GM19455 (cell line): ENCODE measurements around the gene MCRIP2.
"Not testable (repeated sequence)": the region's sequence is repeated elsewhere in the genome, so short reads cannot be mapped to it uniquely, and the experiment has no call there.

ENCODE experiments used
- ATAC-seq: cut with Tn5 transposase; IDR thresholded peaks from one replicate; pipeline ENCODE4 v1.9.1; 2021; ENCODE audit not compliant: unreplicated experiment

The MCRIP2 gene, protein sequence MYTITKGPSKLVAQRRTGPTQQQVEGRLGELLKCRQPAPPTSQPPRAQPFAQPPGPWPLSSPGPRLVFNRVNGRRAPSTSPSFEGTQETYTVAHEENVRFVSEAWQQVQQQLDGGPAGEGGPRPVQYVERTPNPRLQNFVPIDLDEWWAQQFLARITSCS

DNA sequence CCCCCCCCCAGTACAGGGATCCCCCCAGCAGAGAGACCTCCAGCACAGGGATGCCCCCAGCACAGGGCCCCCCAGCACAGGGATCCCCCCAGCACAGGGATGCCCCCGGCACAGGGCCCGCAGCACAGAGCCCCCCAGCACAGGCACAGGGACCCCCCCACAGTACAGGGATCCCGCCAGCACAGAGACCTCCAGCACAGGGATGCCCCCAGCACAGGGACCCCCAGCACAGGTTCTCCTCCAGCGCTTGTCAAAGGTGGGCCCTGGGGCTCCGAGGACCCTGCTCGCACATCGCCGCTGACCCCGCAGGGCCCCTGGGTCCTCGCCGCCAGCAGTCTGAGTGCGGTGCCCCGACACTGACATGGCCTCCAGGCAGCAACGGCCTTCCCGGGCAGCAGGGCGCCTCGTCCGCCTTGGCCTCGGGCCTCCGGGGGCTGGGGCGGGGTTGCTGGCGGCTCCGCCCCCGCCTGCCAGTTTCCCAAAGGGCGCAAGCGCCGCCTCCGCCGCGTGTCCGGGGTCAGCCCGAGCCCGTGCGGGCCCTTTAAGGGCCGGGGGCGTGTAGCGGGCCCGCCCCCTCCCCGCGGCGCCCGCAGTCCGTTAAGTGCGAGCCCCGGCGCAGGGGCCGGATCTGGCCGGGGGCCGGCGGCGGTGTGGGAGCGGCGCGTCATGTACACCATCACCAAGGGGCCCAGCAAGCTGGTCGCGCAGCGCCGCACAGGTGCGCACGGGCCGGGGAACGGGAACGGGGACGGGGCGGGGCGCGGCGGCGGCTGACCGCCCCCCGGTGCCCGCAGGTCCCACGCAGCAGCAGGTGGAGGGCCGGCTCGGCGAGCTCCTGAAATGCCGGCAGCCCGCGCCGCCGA is at the start of gene MCRIP2:
MCRIP2 (plus strand) TSS at position 503 of the 863 bp plus-strand sequence; CDS start at position 667, 164 bp downstream.
- no peak for ATAC-seq

DNA sequence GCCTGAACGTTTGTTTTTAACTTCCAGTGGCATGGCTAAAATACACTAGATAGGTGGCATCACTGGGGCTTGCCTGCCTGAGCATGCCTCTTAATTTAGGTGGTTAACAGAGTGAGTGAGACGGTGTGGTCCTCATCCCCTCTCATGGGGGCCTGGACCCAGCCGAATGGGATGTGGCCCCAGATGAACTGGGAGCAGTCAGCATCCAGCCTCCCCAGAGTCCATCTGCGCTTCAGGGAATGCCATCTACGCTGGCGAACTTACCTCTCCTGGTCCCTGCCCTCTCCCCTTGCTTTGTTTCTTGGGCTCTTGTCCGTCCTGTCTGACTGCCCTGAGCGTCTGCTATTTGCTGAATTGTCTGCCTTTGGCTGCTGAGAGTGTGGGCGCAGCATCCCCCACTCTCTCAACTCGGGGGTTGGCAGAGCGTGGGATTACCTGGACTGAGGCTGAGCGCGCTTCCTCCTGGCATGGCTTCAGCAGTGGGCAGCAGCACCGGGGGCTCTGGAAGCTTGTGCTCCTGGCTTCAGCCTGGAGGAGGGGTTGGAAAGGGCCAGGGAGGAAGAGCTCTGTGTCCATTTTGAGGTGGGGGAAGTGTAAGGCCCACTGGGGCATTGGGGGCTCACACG is 49.6 kb upstream of the MCRIP2 start:
- no peak for ATAC-seq

DNA sequence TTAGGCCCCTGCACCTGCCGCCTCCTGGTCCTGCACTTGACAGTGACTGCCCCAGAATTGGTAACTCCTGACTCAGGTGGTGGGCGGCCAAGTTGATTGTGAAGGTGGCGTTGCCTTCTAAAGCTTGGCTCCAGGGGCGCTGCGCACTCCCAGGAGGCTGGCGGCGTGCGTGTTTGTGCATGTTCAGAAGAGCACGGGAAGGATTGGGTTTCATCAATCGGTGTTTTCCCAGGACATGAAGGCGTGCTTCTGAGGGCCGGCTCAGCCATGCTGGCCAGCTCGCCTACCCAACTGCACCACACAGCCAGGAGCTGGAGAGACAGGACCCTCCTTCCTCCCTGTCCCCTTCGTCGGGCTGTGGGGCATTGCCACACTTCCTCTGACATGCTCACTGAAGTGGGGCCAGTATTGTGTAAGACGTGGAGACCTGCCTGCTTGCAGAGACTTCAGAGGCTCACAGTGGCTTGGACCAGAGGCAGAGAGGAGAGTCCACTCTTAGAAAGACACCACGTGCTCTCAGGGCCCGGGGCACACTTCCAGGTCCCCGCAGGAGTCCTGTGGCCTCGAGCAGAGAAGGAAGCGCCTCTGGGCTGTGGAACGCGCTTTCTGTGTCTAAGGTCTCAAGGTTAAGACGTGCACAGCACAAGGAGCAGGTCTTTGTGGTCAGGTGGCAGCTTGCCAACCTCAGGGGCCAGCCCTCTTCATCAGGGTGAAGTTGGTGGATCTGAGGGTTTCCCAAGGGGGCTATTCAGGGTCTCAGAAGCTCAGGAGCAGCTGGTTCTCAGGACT is 48.9 kb upstream of the MCRIP2 start:
- ATAC-seq = no peak

DNA sequence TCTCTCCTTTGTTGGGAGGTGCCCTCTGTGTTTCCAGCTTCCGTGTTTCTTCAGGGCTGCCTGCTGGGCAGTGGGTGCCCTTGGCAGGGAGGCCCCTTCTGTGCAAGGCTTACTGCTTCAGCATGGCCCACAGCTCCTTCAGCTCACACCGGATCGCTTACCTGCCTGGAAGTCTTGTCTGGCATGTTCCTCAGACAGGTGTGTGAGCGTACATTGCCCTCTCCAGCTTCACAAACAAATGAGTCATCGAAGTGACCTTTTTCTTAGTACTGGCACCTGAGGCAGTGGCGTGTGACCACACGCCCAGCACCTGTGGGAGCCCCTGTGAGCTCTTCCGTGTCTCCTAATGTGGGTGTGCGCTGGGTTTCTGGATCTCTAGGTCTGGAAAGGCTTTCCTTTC is 48.2 kb upstream of the MCRIP2 start:
- no peak for ATAC-seq

DNA sequence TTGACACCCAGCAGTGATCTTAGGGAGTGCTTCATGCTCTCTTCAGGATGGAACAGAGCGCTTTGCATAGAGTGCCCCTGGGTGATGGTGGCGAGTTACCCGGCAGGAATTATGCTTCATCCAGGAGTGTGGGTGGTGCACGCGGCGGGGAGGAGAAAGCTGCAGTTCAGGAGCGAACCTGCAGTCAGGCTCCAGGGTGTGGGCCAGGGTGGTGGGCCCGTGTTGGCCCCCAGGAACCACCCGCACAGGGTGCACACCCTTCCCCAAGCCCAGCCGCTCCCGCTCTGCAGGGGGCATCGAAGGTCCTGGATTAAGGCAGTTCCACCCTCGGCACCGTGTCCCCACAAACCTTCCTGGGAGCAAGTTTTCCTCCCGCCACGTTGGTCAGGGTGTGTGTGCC is 47.8 kb upstream of the MCRIP2 start:
- ATAC-seq = no peak

DNA sequence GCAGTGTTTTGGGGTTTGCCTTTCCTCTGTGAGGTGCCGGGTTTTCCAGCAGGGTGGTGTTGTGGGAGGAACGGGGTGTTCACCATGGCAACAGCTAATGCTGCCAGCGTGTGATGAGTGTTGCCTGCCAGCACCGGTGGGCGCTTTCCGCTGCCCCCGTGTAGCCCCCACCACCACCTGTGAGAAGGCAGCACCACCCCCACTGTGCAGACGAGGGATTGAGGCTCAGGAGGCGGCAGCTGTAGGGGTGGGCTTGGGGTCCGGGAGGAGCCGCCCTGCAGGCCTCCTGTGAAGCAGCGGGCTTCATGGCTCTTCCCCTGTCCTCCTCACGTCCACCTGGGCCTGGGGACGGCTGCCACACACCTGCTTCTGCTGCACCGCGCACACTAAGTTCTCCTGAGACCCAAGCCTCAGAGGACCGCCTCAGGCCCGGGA is 46.5 kb upstream of the MCRIP2 start:
- ATAC-seq = no peak

DNA sequence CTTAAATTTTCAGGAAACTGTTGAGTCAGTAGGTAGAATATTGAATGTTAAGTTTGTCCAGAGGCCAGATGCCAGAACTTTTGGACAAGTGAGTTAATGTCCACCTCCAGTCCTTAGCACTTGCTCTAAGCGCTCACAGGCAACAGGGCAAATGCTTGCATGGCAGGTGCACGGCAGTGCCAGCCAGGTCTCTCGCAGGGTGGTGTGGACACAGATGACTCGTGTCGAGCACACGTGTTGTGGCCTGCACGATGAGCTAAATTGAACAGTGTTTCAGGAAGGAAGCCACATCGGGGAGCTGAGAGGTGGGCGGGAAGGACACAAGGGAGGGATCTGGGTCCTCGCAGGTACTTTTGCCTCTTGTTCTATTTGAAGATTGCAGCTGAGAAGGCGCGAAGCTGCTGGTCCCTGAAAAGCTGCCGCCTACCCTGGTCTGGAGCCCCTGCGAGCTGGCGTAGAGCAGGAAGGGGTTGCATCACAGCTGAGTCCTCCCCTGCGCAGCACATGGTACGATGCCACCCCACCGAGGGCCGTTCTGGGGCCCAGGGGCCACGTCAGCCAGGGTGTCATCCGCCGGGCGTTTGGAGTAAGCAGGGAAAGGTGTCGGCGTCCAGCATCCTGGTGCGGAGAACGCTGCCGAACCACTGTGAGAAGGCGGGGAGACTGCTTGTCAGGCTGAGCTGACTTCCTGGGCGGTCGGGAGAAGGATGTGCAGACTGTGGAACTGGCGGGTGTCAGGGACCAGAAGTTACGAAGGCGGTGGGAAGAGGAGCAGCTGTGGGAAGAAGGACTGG is 45.5 kb upstream of the MCRIP2 start:
- ATAC-seq = no peak

DNA sequence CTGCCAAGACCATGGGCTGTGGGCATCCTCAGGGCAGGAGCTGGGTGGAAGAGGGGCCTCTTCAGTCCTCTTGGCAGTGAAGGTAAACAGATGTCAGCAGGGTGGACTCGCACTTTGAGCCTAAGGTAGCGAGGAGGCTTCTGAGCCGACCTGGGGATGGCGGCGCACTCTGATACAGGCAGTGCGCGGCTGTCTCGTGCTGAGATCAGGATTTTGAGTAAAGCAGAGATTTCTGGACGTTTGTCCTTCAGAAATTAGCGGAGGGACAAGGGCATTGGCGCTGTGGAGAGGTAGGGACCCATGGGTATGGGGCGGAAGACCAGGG is 44.9 kb upstream of the MCRIP2 start:
- ATAC-seq = no peak

DNA sequence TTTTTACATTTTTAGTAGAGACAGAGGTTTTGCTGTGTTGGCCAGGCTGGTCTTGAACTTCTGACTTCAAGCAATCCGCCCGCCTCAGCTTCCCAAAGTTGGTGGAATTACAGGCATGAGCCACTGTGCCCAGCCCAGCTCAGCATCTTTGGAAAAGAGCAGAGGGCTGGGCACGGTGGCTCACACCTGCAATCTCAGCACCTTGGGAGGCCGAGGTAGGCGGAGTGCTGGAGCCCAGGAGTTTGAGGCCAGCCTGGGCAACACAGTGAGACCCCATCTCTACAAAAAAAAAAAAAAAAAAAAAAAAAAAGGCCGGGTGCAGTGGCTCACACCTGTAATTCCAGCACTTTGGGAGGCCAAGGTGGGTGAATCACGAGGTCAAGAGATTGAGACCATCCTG is 44.0 kb upstream of the MCRIP2 start:
- ATAC-seq = not testable (repeated sequence)

DNA sequence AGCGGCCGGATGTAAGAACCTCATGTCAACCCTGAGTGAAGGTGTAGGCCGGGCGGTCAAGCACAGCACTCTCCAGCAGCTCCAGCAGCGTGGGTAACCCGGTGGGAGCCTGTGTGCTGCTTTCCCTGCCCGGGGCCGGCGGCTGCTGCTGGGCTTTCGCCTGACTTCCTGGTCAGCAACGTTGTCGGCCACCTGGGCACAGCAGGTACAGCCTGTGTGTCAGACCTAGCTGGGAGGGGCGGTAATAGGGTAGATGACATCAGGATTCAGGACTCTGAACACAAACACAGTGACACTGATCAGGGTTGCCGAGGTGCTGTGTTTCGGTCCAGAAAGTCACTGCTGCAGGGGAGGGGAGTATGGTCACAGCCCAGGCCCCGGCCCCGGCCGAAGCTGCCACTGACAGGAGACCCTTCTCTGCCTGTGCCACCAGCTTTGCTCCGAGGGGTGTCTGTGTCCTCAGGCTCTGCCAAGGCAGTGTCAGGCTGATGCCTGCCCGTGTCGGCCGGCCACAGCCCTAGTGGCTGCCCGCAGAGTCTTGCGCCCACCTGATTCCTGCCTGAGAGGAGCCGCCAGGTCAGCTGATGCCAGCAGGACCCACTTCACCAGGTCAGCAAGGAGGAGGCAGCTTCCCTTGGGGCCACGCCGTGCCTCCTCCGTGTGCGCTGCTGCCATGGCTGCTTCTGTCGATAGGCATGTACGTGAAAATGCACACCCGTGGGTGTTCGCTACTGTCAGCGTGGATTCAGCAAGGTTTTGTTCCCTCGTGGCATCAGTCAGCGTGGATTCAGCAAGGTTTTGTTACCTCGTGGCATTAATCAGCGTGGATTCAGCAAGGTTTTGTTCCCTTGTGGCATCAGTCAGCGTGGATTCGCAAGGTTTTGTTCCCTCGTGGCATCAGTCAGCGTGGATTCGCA is 42.5 kb upstream of the MCRIP2 start:
- ATAC-seq = no peak

DNA sequence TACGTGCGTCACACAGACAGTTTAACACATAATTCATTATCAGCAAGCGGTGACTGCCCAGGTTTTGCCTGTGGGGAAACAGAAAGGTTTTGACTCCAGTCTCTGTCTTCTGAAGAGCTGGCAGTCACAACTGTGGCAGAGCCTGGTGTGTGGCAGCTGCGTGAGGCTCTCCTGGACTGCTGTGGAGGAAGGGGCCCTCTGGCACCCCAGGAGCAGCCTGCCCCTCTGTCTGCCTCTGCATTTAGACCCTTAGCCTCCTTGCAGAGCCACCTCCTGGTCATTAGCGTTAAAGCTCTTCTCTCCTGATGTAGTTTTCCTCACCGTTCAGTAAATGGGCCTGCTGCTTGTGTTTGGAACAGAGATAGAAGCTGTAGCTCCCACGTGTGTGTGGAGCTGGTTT is 40.8 kb upstream of the MCRIP2 start:
- ATAC-seq = no peak

DNA sequence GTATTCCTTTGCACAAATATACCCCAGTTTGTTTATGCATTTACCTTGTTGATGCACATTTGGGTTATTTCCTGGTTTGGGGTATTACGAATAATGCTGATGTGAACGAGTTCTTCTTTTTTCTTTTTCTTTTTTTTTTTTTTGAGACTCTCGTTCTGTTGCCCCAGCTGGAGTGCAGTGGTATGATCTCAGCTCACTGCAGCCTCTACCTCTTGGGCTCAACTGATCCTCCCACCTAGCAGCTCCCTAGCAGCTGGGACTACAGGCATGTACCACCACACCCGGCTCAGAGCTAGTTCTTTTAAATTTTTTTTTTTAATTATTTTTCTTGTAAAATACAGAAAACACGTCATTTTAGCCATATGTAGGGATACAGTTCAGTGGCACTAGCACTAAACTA is 37.7 kb upstream of the MCRIP2 start:
- no peak for ATAC-seq

DNA sequence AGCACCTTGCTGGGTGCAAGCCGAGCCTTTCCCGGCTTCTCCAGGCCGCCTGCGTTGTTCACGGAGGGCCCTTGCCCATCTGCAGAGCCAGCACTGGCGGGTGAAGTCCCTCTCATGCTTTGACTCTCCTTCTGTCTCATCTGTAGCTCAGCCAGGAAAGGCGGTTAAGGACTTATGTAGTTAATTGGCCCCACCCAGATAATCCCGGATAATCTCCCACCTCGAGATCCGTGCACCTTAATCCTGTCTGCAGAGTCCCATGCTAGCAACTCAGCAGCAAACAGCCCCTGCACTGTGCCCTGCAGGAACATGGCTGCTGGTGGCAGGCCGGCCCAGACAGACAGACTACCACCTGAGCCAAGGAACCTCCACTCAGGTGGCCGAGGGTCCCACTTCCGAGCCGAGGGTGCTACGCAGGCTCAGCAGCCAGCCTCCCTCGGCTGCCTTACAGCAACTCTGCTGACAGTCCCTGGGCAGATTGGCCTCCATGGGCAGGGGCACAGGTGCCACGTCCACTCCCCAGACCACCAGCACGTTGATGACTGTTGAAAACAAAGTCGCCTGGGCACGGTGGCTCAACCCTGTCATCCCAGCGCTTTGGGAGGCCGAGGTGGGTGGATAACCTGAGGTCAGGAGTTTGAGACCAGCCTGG is 34.8 kb upstream of the MCRIP2 start:
- no peak for ATAC-seq

DNA sequence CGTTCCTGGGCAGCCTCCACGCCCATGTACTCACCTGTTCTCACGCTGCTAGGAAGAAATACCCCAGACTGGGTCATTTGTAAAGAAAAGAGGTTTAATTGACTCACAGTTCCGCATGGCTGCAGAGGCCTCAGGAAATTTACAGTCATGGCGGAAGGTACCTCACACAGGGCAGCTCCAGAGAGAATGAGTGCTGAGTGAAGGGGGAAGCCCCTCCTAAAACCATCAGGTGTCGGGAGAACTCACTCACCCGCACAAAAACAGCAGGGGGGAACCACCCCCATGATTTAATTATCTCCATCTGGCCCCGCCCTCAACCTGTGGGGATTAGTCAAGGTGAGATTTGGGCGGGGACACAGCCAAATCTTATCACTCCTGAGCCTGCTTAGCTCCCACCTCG is 33.6 kb upstream of the MCRIP2 start:
- no peak for ATAC-seq

DNA sequence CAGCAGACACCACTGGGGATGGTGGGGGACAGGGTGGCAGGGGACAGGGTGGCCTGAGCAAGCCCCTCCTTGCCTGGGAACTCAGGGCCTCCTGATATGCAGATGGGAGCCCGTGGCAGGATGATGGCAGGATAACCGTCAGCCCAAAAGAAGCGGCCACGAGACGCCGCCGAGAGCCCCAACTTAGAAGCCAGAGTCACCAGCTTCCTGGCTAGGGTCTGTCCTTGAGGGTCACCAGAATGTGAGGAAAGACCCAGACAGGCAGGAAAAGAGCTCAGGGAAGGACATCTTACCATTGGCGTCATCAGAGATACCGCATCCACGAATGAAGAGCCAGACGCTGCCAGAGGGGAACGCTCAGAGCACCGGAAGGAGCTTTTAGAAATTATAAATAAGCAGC is 32.3 kb upstream of the MCRIP2 start:
- no peak for ATAC-seq

DNA sequence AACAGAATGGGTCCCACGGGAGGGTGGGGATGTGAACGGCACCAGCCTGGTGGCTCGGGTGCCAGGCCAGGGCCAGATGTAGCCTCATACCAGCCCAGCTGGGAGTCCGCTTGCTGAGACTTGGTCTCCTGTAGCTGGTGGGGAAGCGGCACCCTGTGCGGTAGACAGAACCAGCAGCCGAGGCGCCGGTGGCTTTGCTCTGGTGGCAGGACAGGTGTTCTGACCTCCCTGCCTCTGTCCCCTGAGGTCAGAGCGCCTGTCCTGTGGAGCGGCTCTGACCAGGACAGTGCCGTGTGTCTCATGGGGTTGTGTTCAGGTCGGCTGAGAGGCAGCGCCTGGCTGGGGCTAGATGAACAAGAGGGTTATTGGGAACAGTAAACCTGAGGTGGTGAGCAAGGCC is 31.6 kb upstream of the MCRIP2 start:
- ATAC-seq = no peak

DNA sequence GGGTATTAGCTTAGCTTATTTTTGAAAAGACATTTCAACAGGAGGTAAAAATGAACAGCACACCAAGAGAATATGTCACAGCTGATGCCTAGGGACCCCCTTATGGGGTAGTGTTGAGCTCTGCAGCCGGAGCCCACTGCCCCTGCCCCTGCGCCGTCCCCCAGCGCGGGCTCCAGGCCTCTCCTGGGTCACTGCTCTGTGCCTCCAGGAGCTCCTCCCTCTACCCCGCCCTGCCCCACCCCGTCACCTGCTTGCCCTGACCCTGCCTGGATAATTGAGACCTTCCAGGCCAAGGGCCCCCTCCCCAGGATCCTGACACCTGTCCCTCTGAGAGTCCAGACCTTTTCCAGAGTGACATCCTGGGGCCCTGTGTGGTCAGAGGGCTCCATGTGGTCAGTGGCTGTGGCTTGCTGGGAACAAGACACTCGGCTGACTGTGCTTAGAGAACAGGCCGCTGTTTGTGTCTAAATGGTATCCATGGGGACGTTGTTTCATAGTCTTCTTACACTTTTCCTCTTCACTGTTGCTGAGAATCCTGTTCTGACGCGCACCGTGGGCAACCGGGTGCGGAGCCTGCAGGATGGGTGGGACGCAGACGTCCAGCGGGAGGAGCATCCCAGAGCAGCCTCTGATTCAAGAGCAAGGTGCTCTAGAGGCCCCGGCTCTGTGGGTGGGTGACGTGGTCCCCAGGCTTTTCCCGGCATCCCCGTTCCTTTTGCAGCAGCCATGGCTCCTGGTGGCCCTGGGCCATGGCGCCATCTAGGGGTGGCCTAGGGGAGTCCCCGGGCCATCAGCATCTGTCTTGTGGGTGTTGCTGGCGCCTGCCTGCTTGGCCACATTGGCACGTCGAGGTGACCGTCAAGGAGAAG is 30.9 kb upstream of the MCRIP2 start:
- ATAC-seq = no peak

DNA sequence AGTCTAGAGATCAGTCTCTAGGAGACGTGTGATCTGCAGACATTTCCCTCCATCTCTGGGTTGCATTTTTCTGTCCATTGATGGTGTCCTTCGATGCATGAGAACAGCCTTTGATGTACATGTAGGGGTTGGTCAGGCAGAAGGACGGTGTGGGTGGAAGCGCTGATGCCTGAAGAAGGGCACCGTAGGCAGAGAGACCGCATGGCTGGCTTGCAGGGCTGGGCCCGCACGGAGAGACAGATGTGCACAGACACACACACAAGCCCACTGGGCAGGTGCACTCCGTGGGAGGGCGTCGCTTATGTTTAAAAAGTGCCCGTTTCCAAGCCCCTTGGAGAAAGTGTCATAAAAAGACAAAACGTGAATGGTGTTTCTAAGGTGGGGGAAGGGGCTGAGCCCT is 26.5 kb upstream of the MCRIP2 start:
- ATAC-seq = no peak
